CD14-positive monocyte (primary cell): ENCODE results near the gene RPL3. TPM values are rescaled to one million over a fixed set of nuclear protein-coding genes. Genes with fewer than 3 reads are reported as not detected.
A peak's percentile ranks its signal among the peaks of the same experiment; 100 is the strongest.

Experiments
- DNase-seq, 3 donors: peaks; one replicate each; pipeline ENCODE4 v3.0.0-alpha.2; 2011 to 2022
- H2AFZ ChIP-seq: 2 replicates; pipeline ENCODE4 v1.6.0; 2012; ENCODE audit warnings: mild to moderate bottlenecking, low read depth, low read length, inconsistent platforms; ENCODE audit not compliant: insufficient read depth, poor library complexity, severe bottlenecking
- H3K27ac ChIP-seq, 2 donors: 1 replicate in 1 of 2; 2 replicates in 1 of 2; pipeline ENCODE4 v1.5.1; 2012 to 2013; ENCODE audit warnings: low read length in 2 of 2, control low read depth in 1 of 2, inconsistent platforms in 1 of 2, low read depth in 1 of 2, mild to moderate bottlenecking in 1 of 2
- H3K27me3 ChIP-seq, 2 donors: one replicate each; pipeline versions ENCODE4 v1.6.0 to v1.6.1; 2011 to 2013; ENCODE audit warnings: low read length in 2 of 2; ENCODE audit not compliant: control insufficient read depth in 2 of 2, insufficient read depth in 2 of 2
- H3K36me3 ChIP-seq, 2 donors: replicated peaks in 1 of 2; 1 replicate in 1 of 2; 2 replicates in 1 of 2; pipeline versions ENCODE4 v1.5.1 to v1.6.1; 2012 to 2013; ENCODE audit warnings: low read length in 2 of 2, control low read depth in 1 of 2, inconsistent platforms in 1 of 2, mild to moderate bottlenecking in 1 of 2; ENCODE audit not compliant: insufficient read depth in 2 of 2, control insufficient read depth in 1 of 2
- H3K4me1 ChIP-seq, 2 donors: 1 replicate in 1 of 2; 2 replicates in 1 of 2; pipeline versions ENCODE4 v1.5.1 to v1.6.1; 2012 to 2013; ENCODE audit warnings: low read length in 2 of 2, control low read depth in 1 of 2, inconsistent platforms in 1 of 2, mild to moderate bottlenecking in 1 of 2, moderate library complexity in 1 of 2; ENCODE audit not compliant: insufficient read depth in 2 of 2, control insufficient read depth in 1 of 2
- H3K4me2 ChIP-seq: replicated peaks from 2 replicates; pipeline ENCODE3; 2012; ENCODE audit warnings: low read length, moderate library complexity, mild to moderate bottlenecking; ENCODE audit not compliant: poor library complexity, severe bottlenecking; ENCODE audit errors: extremely low read depth
- H3K4me3 ChIP-seq, 3 experiments: fragments of 200-600 bp in 1 of 3; sonication (generic) in 1 of 3; replicated peaks in 1 of 3; 1 replicate in 2 of 3; 2 replicates in 1 of 3; pipeline ENCODE4 v1.5.1; 2011 to 2013; ENCODE audit warnings: low read length in 3 of 3, mild to moderate bottlenecking in 3 of 3, control low read depth in 2 of 3, low read depth in 2 of 3, inconsistent platforms in 1 of 3, moderate library complexity in 1 of 3
- H3K79me2 ChIP-seq: 2 replicates; pipeline ENCODE4 v1.6.0; 2012; ENCODE audit warnings: mild to moderate bottlenecking, control low read depth, inconsistent platforms, low read length, moderate library complexity; ENCODE audit not compliant: insufficient read depth
- H3K9ac ChIP-seq: 2 replicates; pipeline ENCODE4 v1.6.0; 2017; ENCODE audit warnings: low read length, mild to moderate bottlenecking; ENCODE audit not compliant: insufficient read depth, poor library complexity, severe bottlenecking
- H3K9me3 ChIP-seq, 2 donors: replicated peaks in 1 of 2; 1 replicate in 1 of 2; 2 replicates in 1 of 2; pipeline versions ENCODE4 v1.5.1 to v1.6.1; 2012 to 2013; ENCODE audit warnings: low read length in 2 of 2, control low read depth in 1 of 2; ENCODE audit not compliant: control insufficient read depth in 1 of 2, insufficient read depth in 1 of 2
- H4K20me1 ChIP-seq: 2 replicates; pipeline ENCODE4 v1.6.0; 2012; ENCODE audit warnings: mild to moderate bottlenecking, low read length, control low read depth, moderate library complexity; ENCODE audit not compliant: insufficient read depth
- H3K27ac Mint-ChIP-seq, 7 donors: one replicate each; pipeline ENCODE4 v1.8.0; 2020; ENCODE audit warnings: mild to moderate bottlenecking in 7 of 7, mixed read lengths in 7 of 7, moderate library complexity in 6 of 7, inconsistent platforms in 2 of 7
- H3K27me3 Mint-ChIP-seq, 3 donors: one replicate each; pipeline ENCODE4 v1.8.0; 2021 to 2022; ENCODE audit warnings: low read depth in 3 of 3, mild to moderate bottlenecking in 3 of 3, mixed read lengths in 3 of 3, moderate library complexity in 3 of 3, inconsistent platforms in 1 of 3
- H3K36me3 Mint-ChIP-seq, 2 donors: one replicate each; pipeline ENCODE4 v1.8.0; 2020; ENCODE audit warnings: mixed read lengths in 2 of 2, inconsistent platforms in 1 of 2, mild to moderate bottlenecking in 1 of 2
- H3K4me1 Mint-ChIP-seq: one replicate; pipeline ENCODE4 v1.8.0; 2020; ENCODE audit warnings: mild to moderate bottlenecking, mixed read lengths
- H3K4me3 Mint-ChIP-seq, 2 donors: one replicate each; pipeline ENCODE4 v1.8.0; 2020; ENCODE audit warnings: mild to moderate bottlenecking in 2 of 2, mixed read lengths in 2 of 2, moderate library complexity in 1 of 2
- H3K9me3 Mint-ChIP-seq, 7 donors: one replicate each; pipeline ENCODE4 v1.8.0; 2020 to 2022; ENCODE audit warnings: mixed read lengths in 7 of 7, mild to moderate bottlenecking in 6 of 7, moderate library complexity in 6 of 7, inconsistent platforms in 2 of 7
- WGBS: methylation state at CpG from one replicate; pipeline ENCODE4 v1.1.5; 2013; ENCODE audit warnings: missing lambda C conversion rate; ENCODE audit not compliant: insufficient coverage; 5-methylcytosine and 5-hydroxymethylcytosine counted together
- intact Hi-C, 2 donors: fragments of 100-400 bp; cut with micrococcal nuclease; formaldehyde crosslinking; loops; one replicate each; pipeline versions ENCODE4 v1.15.0 to v1.15.1; 2023
- polyA plus RNA-seq, 3 donors: library from polyadenylated mRNA; depleted of rRNA in 1 of 3; unstranded in 2 of 3; stranded (reverse) in 1 of 3; fragments of 300-500 nt in 2 of 3; fragments of >200 nt in 1 of 3; fragmentation: Illumina TruSeq in 2 of 3; gene quantifications; 1 replicate in 2 of 3; 2 replicates in 1 of 3; pipeline ENCODE4 v1.2.3, GENCODE V29; 2012 to 2021
- TF ChIP-seq, protein P1 (sequence below): fragments of 200-600 bp; IDR thresholded peaks from one replicate; pipeline ENCODE4 v1.8.0; 2022; ENCODE audit warnings: antibody characterized with exemption, mild to moderate bottlenecking

Gene RPL3
- polyA plus RNA-seq, 3 donors: 604 to 2,104 (median 698) TPM

DNA sequence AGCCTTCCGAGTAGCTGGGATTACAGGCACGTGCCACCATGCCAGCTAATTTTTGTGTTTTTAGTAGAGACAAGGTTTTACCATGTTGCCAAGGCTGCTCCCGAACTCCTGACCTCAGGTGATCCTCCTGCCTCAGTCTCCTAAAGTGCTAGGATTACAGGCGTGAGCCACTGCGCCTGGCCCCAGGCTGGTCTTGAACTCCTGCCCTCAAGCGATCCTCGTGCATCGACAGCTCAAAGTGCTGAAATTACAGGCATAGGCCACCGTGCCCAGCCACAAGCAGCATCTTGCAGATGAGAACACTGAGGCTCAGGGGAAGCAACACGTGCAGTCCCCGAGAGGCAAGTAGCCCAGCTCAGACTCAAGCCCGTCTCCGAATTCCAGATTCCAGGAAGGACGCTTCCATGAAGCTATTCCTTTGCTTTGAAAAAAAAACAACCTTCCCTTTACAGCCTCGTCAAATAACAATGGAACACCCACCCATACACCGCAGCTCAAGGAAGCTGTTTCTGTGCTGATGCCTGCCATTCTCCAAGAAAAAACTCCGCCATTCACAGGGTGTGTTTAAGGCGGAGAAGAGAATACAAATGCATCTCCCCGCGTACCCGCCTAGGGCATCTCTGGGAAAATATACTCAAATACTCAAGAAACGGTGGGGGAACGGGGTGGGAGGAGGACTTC lies 40.1 kb downstream of the RPL3 start:
- H3K9ac ChIP-seq: no peak overlapping the region
- H3K36me3 Mint-ChIP-seq: peaks cover 0 to 13% of the 10 kb centered on the region in 2 donors

DNA sequence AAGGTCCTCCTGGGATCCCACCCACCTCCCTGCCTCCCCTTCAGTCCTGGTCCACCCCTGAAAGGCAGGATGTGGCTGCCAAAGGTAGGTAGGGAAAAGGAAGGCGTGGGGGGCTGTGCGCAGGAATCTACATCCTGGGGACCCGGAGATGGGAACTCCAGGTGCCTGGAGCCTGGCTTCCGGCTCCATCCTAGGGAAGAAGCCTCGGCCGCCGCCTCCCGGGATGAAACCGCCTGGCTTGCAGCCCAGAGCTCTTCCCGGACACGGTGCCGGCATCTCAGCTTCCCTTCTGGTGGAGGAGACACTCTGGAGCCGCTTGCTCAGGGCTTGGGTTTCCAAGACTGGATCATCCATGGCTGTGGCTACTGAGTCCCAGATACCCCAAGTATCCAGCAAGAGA lies 41.4 kb downstream of the RPL3 start:
- Mint-ChIP-seq H3K27me3 (peaks cover 35 to 58% (median 54%) of the 10 kb centered on the region in 3 donors), H3K9me3 (peaks cover 2 to 14% (median 9%) of the 10 kb centered on the region in 7 donors), H3K27ac (peak overlapping the region in 3 of 7 donors; percentile 81 to 92 (median 83)), H3K4me3 (no peak overlapping the region), H3K36me3 (peaks cover 0 to 10% of the 10 kb centered on the region in 2 donors), H3K4me1 (peaks cover 51% of the 10 kb centered on the region)
- H3K9ac ChIP-seq: peak overlapping the region; percentile 15
- H3K79me2 ChIP-seq: no peaks in the 10 kb centered on the region
- peak overlapping the region in 1 of 2 donors; percentile 77 for H3K27ac ChIP-seq
- H2AFZ ChIP-seq: no peak overlapping the region
- 60% methylated on average over 13 of the region's 13 CpGs for WGBS
- H3K4me3 ChIP-seq: peak overlapping the region in 1 of 3 experiments; percentile 11
- no peaks in the 10 kb centered on the region for H3K9me3 ChIP-seq
- TF ChIP-seq, protein P1, sequence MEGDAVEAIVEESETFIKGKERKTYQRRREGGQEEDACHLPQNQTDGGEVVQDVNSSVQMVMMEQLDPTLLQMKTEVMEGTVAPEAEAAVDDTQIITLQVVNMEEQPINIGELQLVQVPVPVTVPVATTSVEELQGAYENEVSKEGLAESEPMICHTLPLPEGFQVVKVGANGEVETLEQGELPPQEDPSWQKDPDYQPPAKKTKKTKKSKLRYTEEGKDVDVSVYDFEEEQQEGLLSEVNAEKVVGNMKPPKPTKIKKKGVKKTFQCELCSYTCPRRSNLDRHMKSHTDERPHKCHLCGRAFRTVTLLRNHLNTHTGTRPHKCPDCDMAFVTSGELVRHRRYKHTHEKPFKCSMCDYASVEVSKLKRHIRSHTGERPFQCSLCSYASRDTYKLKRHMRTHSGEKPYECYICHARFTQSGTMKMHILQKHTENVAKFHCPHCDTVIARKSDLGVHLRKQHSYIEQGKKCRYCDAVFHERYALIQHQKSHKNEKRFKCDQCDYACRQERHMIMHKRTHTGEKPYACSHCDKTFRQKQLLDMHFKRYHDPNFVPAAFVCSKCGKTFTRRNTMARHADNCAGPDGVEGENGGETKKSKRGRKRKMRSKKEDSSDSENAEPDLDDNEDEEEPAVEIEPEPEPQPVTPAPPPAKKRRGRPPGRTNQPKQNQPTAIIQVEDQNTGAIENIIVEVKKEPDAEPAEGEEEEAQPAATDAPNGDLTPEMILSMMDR: no peak
- H3K4me2 ChIP-seq: no peak overlapping the region
- H3K27me3 ChIP-seq: peaks cover 3 to 31% of the 10 kb centered on the region in 2 donors
- DNase-seq: no peak
- H4K20me1 ChIP-seq: no peaks in the 10 kb centered on the region
- H3K4me1 ChIP-seq: peaks cover 41 to 53% of the 10 kb centered on the region in 2 donors
- no peaks in the 10 kb centered on the region for H3K36me3 ChIP-seq
- intact Hi-C loops: loop anchor here (5.0 kb wide), 2 partner anchors 34 to 336 kb away; no protein-coding TSS in a partner anchor

More for the DNA sequence above, 40.1 kb downstream of the RPL3 start:
- H3K4me3 ChIP-seq: no peak overlapping the region
- intact Hi-C loops: loop anchor here (5.0 kb wide), 2 partner anchors 33 to 337 kb away; no protein-coding TSS in a partner anchor
- H3K9me3 ChIP-seq: peaks cover 0 to under 1% of the 10 kb centered on the region in 2 donors
- DNase-seq: no peak
- H3K27me3 ChIP-seq: peaks cover 3 to 31% of the 10 kb centered on the region in 2 donors
- H4K20me1 ChIP-seq: no peaks in the 10 kb centered on the region
- Mint-ChIP-seq H3K9me3 (peaks cover 3 to 14% (median 9%) of the 10 kb centered on the region in 7 donors), H3K4me1 (peaks cover 58% of the 10 kb centered on the region), H3K27ac (no peak overlapping the region), H3K27me3 (peaks cover 30 to 60% (median 49%) of the 10 kb centered on the region in 3 donors), H3K4me3 (peak overlapping the region in 1 of 2 donors; percentile 75)
- no peak overlapping the region for H3K4me2 ChIP-seq
- H3K27ac ChIP-seq: no peak overlapping the region
- WGBS: 46% methylated on average over 15 of the region's 23 CpGs
- H2AFZ ChIP-seq: no peak overlapping the region
- TF ChIP-seq, protein P1: no peak
- no peaks in the 10 kb centered on the region for H3K36me3 ChIP-seq
- no peaks in the 10 kb centered on the region for H3K79me2 ChIP-seq
- H3K4me1 ChIP-seq: peaks cover 49 to 62% of the 10 kb centered on the region in 2 donors
